ENCODE results near the gene ITPRID1.

The ITPRID1 gene

GRCh38 chr7:31695859-31696614 is 182.1 kb downstream of the ITPRID1 start:
- TF ChIP-seq CTCF (IDR thresholded peaks at IDR 0.05; ENCODE audit: low read depth, low read length, missing control alignments), result no peak
- no peak overlapping the region for H3K4me3 ChIP-seq (replicated peaks; ENCODE audit: low read depth, low read length)
- no peak for DNase-seq (ENCODE audit: extremely low read depth, low read depth)

GRCh38 chr7:31699050-31699449 is 185.2 kb downstream of the ITPRID1 start:
- no peak for TF ChIP-seq CTCF (IDR thresholded peaks at IDR 0.05; ENCODE audit: low read depth, low read length, missing control alignments)
- H3K4me3 ChIP-seq (replicated peaks; ENCODE audit: low read depth, low read length), result no peak overlapping the region
- DNase-seq (ENCODE audit: extremely low read depth, low read depth), result no peak

GRCh38 chr7:31702354-31702753 is 188.5 kb downstream of the ITPRID1 start:
- no peak overlapping the region for H3K4me3 ChIP-seq (replicated peaks; ENCODE audit: low read depth, low read length)
- no peak for DNase-seq (ENCODE audit: extremely low read depth, low read depth)
- no peak for TF ChIP-seq CTCF (IDR thresholded peaks at IDR 0.05; ENCODE audit: low read depth, low read length, missing control alignments)

GRCh38 chr7:31705377-31705776 is 191.5 kb downstream of the ITPRID1 start:
- no peak overlapping the region for H3K4me3 ChIP-seq (replicated peaks; ENCODE audit: low read depth, low read length)
- TF ChIP-seq CTCF (IDR thresholded peaks at IDR 0.05; ENCODE audit: low read depth, low read length, missing control alignments), result no peak

GRCh38 chr7:31707089-31707488 is 193.2 kb downstream of the ITPRID1 start:
- no peak overlapping the region for H3K4me3 ChIP-seq (replicated peaks; ENCODE audit: low read depth, low read length)
- DNase-seq (ENCODE audit: extremely low read depth, low read depth), result no peak
- no peak for TF ChIP-seq CTCF (IDR thresholded peaks at IDR 0.05; ENCODE audit: low read depth, low read length, missing control alignments)

More at GRCh38 chr7:31705377-31705776, 191.5 kb downstream of the ITPRID1 start:
- no peak for DNase-seq (ENCODE audit: extremely low read depth, low read depth)

All from HFF-Myc (cell line).